Endothelial cell of umbilical vein (primary cell): ENCODE measurements around the gene LCP1. TPM values are rescaled to one million over a fixed set of nuclear protein-coding genes. Genes with fewer than 3 reads are reported as not detected.

Experiments
- BruUV-seq: library from RNA; stranded (reverse); fragments of 400-500 nt; replicated peaks from 2 replicates; lab custom pipeline; 2021; lab: Mats Ljungman, UMichigan
- CTCF ChIA-PET: fragments of 300-600, 350-600 bp; sonication (Branson Sonifier 250); formaldehyde crosslinking; loops from one replicate; lab custom pipeline; 2021; ENCODE audit warnings: antibody characterized with exemption, inconsistent platforms; lab: Charles Lee
- POLR2A ChIA-PET: fragments of 300-600, 350-600 bp; sonication (Branson Sonifier 250); formaldehyde crosslinking; loops from one replicate; lab custom pipeline; 2021; ENCODE audit warnings: antibody characterized with exemption, inconsistent platforms; lab: Charles Lee
- DNase-seq: peaks from one replicate; pipeline ENCODE4 v3.0.0-alpha.2; 2011; ENCODE audit warnings: low read depth, low spot score
- FAIRE-seq: peaks from 2 replicates; lab custom pipeline; 2011; peaks lifted over from hg19 to GRCh38; lab: Jason Lieb, UNC
- H2AFZ ChIP-seq: 2 replicates; pipeline ENCODE4 v1.6.0; 2012; ENCODE audit warnings: low read depth, low read length, control low read depth, inconsistent platforms
- H3K27ac ChIP-seq: 2 replicates; pipeline ENCODE4 v1.5.1; 2011; ENCODE audit warnings: low read depth, mild to moderate bottlenecking, control low read depth, low read length, moderate library complexity; ENCODE audit not compliant: insufficient read depth
- H3K27me3 ChIP-seq, 2 experiments: 2 replicates each; pipeline versions ENCODE4 v1.6.0 to v1.6.1; 2011; ENCODE audit warnings: low read length in 2 of 2, mixed read lengths in 1 of 2; ENCODE audit not compliant: control insufficient read depth in 2 of 2, insufficient read depth in 2 of 2
- H3K36me3 ChIP-seq, 2 experiments: 2 replicates in 1 of 2; 3 replicates in 1 of 2; pipeline ENCODE4 v1.5.1; 2011; ENCODE audit warnings: low read length in 2 of 2, mild to moderate bottlenecking in 1 of 2, moderate library complexity in 1 of 2; ENCODE audit not compliant: control insufficient read depth in 2 of 2, insufficient read depth in 2 of 2; ENCODE audit errors: extremely low read depth in 1 of 2
- H3K4me1 ChIP-seq: 3 replicates; pipeline ENCODE4 v1.5.1; 2011; ENCODE audit warnings: mild to moderate bottlenecking, low read length; ENCODE audit not compliant: control insufficient read depth, insufficient read depth; ENCODE audit errors: extremely low read depth
- H3K4me2 ChIP-seq: 2 replicates; pipeline ENCODE4 v1.6.1; 2011; ENCODE audit warnings: low read length, control low read depth, mixed read lengths; ENCODE audit not compliant: insufficient read depth
- H3K4me3 ChIP-seq, 3 experiments: fragments of 200-600 bp in 1 of 3; sonication (generic), shearing (Covaris generic) in 1 of 3; replicated peaks in 1 of 3; 2 replicates each; pipeline ENCODE4 v1.5.1; 2011 to 2016; ENCODE audit warnings: control low read depth in 3 of 3, low read length in 3 of 3, mild to moderate bottlenecking in 2 of 3, inconsistent platforms in 1 of 3, low read depth in 1 of 3, moderate library complexity in 1 of 3; ENCODE audit not compliant: insufficient read depth in 1 of 3
- H3K79me2 ChIP-seq: 2 replicates; pipeline ENCODE4 v1.6.0; 2012; ENCODE audit warnings: low read length, inconsistent platforms; ENCODE audit not compliant: control insufficient read depth, insufficient read depth
- H3K9ac ChIP-seq: replicated peaks from 2 replicates; pipeline ENCODE3; 2011; ENCODE audit warnings: low read length, control low read depth; ENCODE audit not compliant: insufficient read depth; ENCODE audit errors: extremely low read depth
- H3K9me1 ChIP-seq: replicated peaks from 3 replicates; pipeline ENCODE4 v1.6.0; 2011; ENCODE audit warnings: mild to moderate bottlenecking, low read length; ENCODE audit not compliant: control insufficient read depth, insufficient read depth; ENCODE audit errors: extremely low read depth
- H3K9me3 ChIP-seq: replicated peaks from 2 replicates; pipeline ENCODE4 v1.5.1; 2012; ENCODE audit warnings: low read length, inconsistent platforms; ENCODE audit not compliant: control insufficient read depth, insufficient read depth
- H4K20me1 ChIP-seq: replicated peaks from 2 replicates; pipeline ENCODE3; 2011; ENCODE audit warnings: mild to moderate bottlenecking, low read length; ENCODE audit not compliant: control insufficient read depth, insufficient read depth; ENCODE audit errors: extremely low read depth
- CTCF ChIP-seq, 2 donors: IDR thresholded peaks; 1 replicate in 1 of 2; 2 replicates in 1 of 2; pipeline ENCODE4 v1.5.1; 2011; ENCODE audit warnings: low read length in 2 of 2, mild to moderate bottlenecking in 2 of 2, moderate library complexity in 2 of 2, control low read depth in 1 of 2, inconsistent platforms in 1 of 2, low read depth in 1 of 2; ENCODE audit not compliant: insufficient read depth in 1 of 2; ENCODE audit errors: extremely low read depth in 1 of 2
- EZH2 ChIP-seq: IDR thresholded peaks from 2 replicates; pipeline ENCODE4 v1.6.1; 2012; ENCODE audit warnings: borderline replicate concordance, low read depth, mild to moderate bottlenecking, moderate library complexity, low read length, inconsistent platforms; ENCODE audit not compliant: severe bottlenecking
- FOS ChIP-seq: IDR thresholded peaks from 2 replicates; pipeline ENCODE4 v1.6.1; 2011; ENCODE audit warnings: mild to moderate bottlenecking, low read length, moderate library complexity, borderline replicate concordance; ENCODE audit not compliant: insufficient read depth
- GATA2 ChIP-seq: IDR thresholded peaks from 2 replicates; pipeline ENCODE4 v1.7.0; 2011; ENCODE audit warnings: low read depth, mild to moderate bottlenecking, moderate library complexity, mixed read lengths, low read length; ENCODE audit not compliant: insufficient read length, insufficient read depth
- JUN ChIP-seq: IDR thresholded peaks from 2 replicates; pipeline ENCODE4 v1.6.1; 2011; ENCODE audit warnings: borderline replicate concordance, low read depth; ENCODE audit not compliant: insufficient read length, insufficient read depth
- MAX ChIP-seq: IDR thresholded peaks from 2 replicates; pipeline ENCODE4 v1.6.1; 2011; ENCODE audit not compliant: insufficient read depth, insufficient read length
- MYC ChIP-seq: IDR thresholded peaks from one replicate; pipeline ENCODE4 v1.6.1; 2011; ENCODE audit warnings: mild to moderate bottlenecking, low read depth, low read length
- POLR2A ChIP-seq: IDR thresholded peaks from 2 replicates; pipeline ENCODE4 v1.6.1; 2012; ENCODE audit warnings: low read depth, mild to moderate bottlenecking, control low read depth, low read length
- POLR2AphosphoS5 ChIP-seq: IDR thresholded peaks from 2 replicates; pipeline ENCODE4 v1.6.1; 2012; ENCODE audit warnings: low read depth, mild to moderate bottlenecking, control low read depth, low read length, moderate library complexity; ENCODE audit not compliant: insufficient read depth
- dilution Hi-C: fragments of 300-500 bp; cut with MboI; formaldehyde crosslinking; loops from one replicate; pipeline ENCODE4 v1.15.0; 2019; ENCODE audit warnings: low sequenced_read_pairs; ENCODE audit not compliant: extremely low pct_ligation_motif_present
- intact Hi-C: fragments of 100-400 bp; cut with micrococcal nuclease; formaldehyde crosslinking; loops from one replicate; pipeline ENCODE4 v1.10.0; 2022
- polyA plus RNA-seq, 4 experiments: library from polyadenylated mRNA; depleted of rRNA in 3 of 4; stranded (reverse) in 3 of 4; unstranded in 1 of 4; fragments of >200 nt; gene quantifications; 2 replicates each; pipeline versions ENCODE4 v1.2.1 to v1.2.3, GENCODE V29; 2011 to 2012; ENCODE audit warnings: missing spikeins in 1 of 4
- total RNA-seq: library from RNA; stranded (reverse); gene quantifications from 2 replicates; pipeline ENCODE4 v1.2.3, GENCODE V29; 2021

Gene LCP1
- total and polyA plus RNA-seq, 2 donors (not counting 3 experiments of a cell fraction or from before 2014, with no cell fraction given), result 0.18 to 0.38 TPM

GRCh38 chr13:46103037-46103436 is 78.9 kb downstream of the LCP1 start:
- ChIA-PET POLR2A (no interaction called here), CTCF (interaction anchor here (1.0 to 1.4 kb wide), 3 partner anchors 8 to 12 kb away, joined by 3 to 4 read pairs (median 3); no protein-coding TSS in a partner anchor)
- no peaks in the 10 kb centered on the region for H3K9me3 ChIP-seq
- DNase-seq (no peak), FAIRE-seq (no peak)
- no peak overlapping the region for H3K27ac ChIP-seq
- BruUV-seq, result no TSS peak
- no peak overlapping the region for H2AFZ ChIP-seq
- no peak overlapping the region for H3K4me2 ChIP-seq
- H3K9me1 ChIP-seq, result no peaks in the 10 kb centered on the region
- intact Hi-C loops, result no loop called here
- no peaks in the 10 kb centered on the region for H3K36me3 ChIP-seq
- H3K4me1 ChIP-seq, result peaks cover 6% of the 10 kb centered on the region
- no peak overlapping the region for H3K9ac ChIP-seq
- TF ChIP-seq CTCF (IDR thresholded peaks at IDR 0.05; ENCODE audit: extremely low read depth in 1 of 2, insufficient read depth in 1 of 2, low read depth in 1 of 2, low read length in 2 of 2), result no peak
- TF ChIP-seq MAX, result no peak
- TF ChIP-seq JUN, result no peak
- TF ChIP-seq FOS, result no peak
- TF ChIP-seq MYC, result no peak
- TF ChIP-seq EZH2, result no peak
- TF ChIP-seq POLR2AphosphoS5, result no peak
- TF ChIP-seq POLR2A, result no peak
- no peak for TF ChIP-seq GATA2
- H3K27me3 ChIP-seq, result peaks cover 5 to 12% of the 10 kb centered on the region in 2 experiments
- no peak overlapping the region for H3K4me3 ChIP-seq
- H4K20me1 ChIP-seq, result no peaks in the 10 kb centered on the region
- dilution Hi-C loops, result no loop called here
- no peaks in the 10 kb centered on the region for H3K79me2 ChIP-seq
